HepG2 (cell line): Measurements from ENCODE around the gene CD9. TPM values are rescaled to one million over a fixed set of nuclear protein-coding genes. Genes with fewer than 3 reads are reported as not detected.

Experiments
- ADNP ChIP-seq: sonication (generic); formaldehyde crosslinking; IDR thresholded peaks from 2 replicates; pipeline ENCODE4 v1.4.0; 2020; ENCODE audit warnings: missing genetic modification reagents
- ATF7-NPFF ChIP-seq: sonication (generic); formaldehyde crosslinking; IDR thresholded peaks from 2 replicates; pipeline ENCODE4 v1.8.1; 2023; ENCODE audit warnings: mild to moderate bottlenecking, low read depth, missing genetic modification reagents, moderate library complexity
- KDM1A ChIP-seq: IDR thresholded peaks from 2 replicates; pipeline ENCODE4 v1.6.1; 2016; ENCODE audit warnings: missing compliant biosample characterization
- RFXAP ChIP-seq: sonication (generic); formaldehyde crosslinking; IDR thresholded peaks from 2 replicates; pipeline ENCODE4 v1.4.0; 2020; ENCODE audit warnings: missing genetic modification reagents, borderline replicate concordance
- ZFP36 ChIP-seq: fragments of 150-350 bp; IDR thresholded peaks from 2 replicates; pipeline ENCODE4 v1.6.1; 2018; ENCODE audit warnings: borderline replicate concordance, low read length, low read depth; ENCODE audit not compliant: partially characterized antibody
- ZNF335 ChIP-seq: sonication (generic); formaldehyde crosslinking; IDR thresholded peaks from 2 replicates; pipeline ENCODE4 v1.4.0; 2020; ENCODE audit warnings: missing genetic modification reagents
- ZSCAN22 ChIP-seq: sonication (generic); formaldehyde crosslinking; IDR thresholded peaks from 2 replicates; pipeline ENCODE4 v1.4.0; 2020; ENCODE audit warnings: mild to moderate bottlenecking, missing genetic modification reagents
- polyA plus RNA-seq, 8 experiments: library from polyadenylated mRNA; depleted of rRNA in 3 of 8; stranded (reverse) in 7 of 8; unstranded in 1 of 8; fragments of >200 nt; fragmentation: Illumina TruSeq in 4 of 8; extraction: Trizol in 4 of 8; gene quantifications; 2 replicates each; pipeline versions ENCODE4 v1.2.1 to v1.2.3, GENCODE V29; 2011 to 2016; ENCODE audit warnings: low read depth in 4 of 8, missing spikeins in 1 of 8, mixed read lengths in 1 of 8; ENCODE audit not compliant: insufficient read depth in 1 of 8
- total RNA-seq, 5 experiments: library from RNA; depleted of rRNA; stranded (reverse); fragments of >200 nt; fragmentation: Illumina TruSeq; extraction: Trizol; gene quantifications; 2 replicates each; pipeline ENCODE4 v1.2.3, GENCODE V29; 2016; ENCODE audit warnings: low read depth in 1 of 5
- TF ChIP-seq, protein P1 (sequence below): sonication (generic); formaldehyde crosslinking; IDR thresholded peaks from 2 replicates; pipeline ENCODE4 v1.8.1; 2022; ENCODE audit warnings: low read depth, mild to moderate bottlenecking, missing genetic modification reagents
- TF ChIP-seq, protein P2 (sequence below): sonication (generic); formaldehyde crosslinking; IDR thresholded peaks from 2 replicates; pipeline ENCODE4 v1.5.1; 2020; ENCODE audit warnings: mild to moderate bottlenecking, missing genetic modification reagents, borderline replicate concordance
- TF ChIP-seq, protein P3 (sequence below): sonication (generic); formaldehyde crosslinking; IDR thresholded peaks from 2 replicates; pipeline ENCODE4 v1.8.0; 2022; ENCODE audit warnings: mild to moderate bottlenecking, missing genetic modification reagents
- TF ChIP-seq, protein P4 (sequence below): sonication (generic); formaldehyde crosslinking; IDR thresholded peaks from 2 replicates; pipeline ENCODE4 v1.5.0; 2020; ENCODE audit warnings: mild to moderate bottlenecking, missing genetic modification reagents, moderate library complexity
- TF ChIP-seq, protein P5 (sequence below): sonication (generic); formaldehyde crosslinking; IDR thresholded peaks from 2 replicates; pipeline ENCODE4 v1.4.0; 2020; ENCODE audit warnings: low read depth, missing genetic modification reagents
- TF ChIP-seq, protein P6 (sequence below): IDR thresholded peaks from 2 replicates; pipeline ENCODE4 v1.6.1; 2016; ENCODE audit warnings: missing genetic modification reagents, missing compliant biosample characterization

Gene CD9
- total and polyA plus RNA-seq, 2 of the 13 experiments (the other 11 are each of a cell fraction or from before 2014, with no cell fraction given), result 5.8 to 38.3 TPM

DNA sequence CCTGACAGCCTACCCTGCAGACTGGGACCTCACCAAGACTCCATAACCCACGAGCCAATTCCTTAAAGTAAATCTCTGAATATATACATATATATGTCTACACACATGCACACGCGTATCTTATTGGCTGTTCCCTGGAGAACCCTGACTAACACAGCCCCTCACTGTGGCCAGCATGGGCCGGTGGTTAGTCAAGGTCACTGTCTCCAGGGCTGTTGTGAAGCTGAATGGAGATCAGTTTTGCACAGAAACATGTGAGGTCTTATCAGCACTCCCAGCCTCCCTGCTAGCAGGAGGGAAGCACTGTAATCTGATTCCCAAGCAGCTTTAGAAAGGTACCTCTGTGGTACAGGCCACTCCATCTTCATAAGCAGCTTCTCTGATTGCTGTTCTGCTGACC is 63.7 kb downstream of the CD9 start (continued):
- TF ChIP-seq, protein P1, sequence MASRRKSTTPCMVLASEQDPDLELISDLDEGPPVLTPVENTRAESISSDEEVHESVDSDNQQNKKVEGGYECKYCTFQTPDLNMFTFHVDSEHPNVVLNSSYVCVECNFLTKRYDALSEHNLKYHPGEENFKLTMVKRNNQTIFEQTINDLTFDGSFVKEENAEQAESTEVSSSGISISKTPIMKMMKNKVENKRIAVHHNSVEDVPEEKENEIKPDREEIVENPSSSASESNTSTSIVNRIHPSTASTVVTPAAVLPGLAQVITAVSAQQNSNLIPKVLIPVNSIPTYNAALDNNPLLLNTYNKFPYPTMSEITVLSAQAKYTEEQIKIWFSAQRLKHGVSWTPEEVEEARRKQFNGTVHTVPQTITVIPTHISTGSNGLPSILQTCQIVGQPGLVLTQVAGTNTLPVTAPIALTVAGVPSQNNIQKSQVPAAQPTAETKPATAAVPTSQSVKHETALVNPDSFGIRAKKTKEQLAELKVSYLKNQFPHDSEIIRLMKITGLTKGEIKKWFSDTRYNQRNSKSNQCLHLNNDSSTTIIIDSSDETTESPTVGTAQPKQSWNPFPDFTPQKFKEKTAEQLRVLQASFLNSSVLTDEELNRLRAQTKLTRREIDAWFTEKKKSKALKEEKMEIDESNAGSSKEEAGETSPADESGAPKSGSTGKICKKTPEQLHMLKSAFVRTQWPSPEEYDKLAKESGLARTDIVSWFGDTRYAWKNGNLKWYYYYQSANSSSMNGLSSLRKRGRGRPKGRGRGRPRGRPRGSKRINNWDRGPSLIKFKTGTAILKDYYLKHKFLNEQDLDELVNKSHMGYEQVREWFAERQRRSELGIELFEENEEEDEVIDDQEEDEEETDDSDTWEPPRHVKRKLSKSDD (CRISPR knock-in tag), result no peak
- TF ChIP-seq, protein P2, sequence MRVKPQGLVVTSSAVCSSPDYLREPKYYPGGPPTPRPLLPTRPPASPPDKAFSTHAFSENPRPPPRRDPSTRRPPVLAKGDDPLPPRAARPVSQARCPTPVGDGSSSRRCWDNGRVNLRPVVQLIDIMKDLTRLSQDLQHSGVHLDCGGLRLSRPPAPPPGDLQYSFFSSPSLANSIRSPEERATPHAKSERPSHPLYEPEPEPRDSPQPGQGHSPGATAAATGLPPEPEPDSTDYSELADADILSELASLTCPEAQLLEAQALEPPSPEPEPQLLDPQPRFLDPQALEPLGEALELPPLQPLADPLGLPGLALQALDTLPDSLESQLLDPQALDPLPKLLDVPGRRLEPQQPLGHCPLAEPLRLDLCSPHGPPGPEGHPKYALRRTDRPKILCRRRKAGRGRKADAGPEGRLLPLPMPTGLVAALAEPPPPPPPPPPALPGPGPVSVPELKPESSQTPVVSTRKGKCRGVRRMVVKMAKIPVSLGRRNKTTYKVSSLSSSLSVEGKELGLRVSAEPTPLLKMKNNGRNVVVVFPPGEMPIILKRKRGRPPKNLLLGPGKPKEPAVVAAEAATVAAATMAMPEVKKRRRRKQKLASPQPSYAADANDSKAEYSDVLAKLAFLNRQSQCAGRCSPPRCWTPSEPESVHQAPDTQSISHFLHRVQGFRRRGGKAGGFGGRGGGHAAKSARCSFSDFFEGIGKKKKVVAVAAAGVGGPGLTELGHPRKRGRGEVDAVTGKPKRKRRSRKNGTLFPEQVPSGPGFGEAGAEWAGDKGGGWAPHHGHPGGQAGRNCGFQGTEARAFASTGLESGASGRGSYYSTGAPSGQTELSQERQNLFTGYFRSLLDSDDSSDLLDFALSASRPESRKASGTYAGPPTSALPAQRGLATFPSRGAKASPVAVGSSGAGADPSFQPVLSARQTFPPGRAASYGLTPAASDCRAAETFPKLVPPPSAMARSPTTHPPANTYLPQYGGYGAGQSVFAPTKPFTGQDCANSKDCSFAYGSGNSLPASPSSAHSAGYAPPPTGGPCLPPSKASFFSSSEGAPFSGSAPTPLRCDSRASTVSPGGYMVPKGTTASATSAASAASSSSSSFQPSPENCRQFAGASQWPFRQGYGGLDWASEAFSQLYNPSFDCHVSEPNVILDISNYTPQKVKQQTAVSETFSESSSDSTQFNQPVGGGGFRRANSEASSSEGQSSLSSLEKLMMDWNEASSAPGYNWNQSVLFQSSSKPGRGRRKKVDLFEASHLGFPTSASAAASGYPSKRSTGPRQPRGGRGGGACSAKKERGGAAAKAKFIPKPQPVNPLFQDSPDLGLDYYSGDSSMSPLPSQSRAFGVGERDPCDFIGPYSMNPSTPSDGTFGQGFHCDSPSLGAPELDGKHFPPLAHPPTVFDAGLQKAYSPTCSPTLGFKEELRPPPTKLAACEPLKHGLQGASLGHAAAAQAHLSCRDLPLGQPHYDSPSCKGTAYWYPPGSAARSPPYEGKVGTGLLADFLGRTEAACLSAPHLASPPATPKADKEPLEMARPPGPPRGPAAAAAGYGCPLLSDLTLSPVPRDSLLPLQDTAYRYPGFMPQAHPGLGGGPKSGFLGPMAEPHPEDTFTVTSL (CRISPR knock-in tag), result 0 out of 2 replicates have a peak, but pooled peaks have one; percentile 12
- TF ChIP-seq KDM1A (CRISPR knock-in tag) (0 out of 2 replicates have a peak, but pooled peaks have one; percentile 19), RFXAP (CRISPR knock-in tag) (no peak), ZFP36 (no peak), ZNF335 (CRISPR knock-in tag) (no peak), ADNP (CRISPR knock-in tag) (no peak), ZSCAN22 (CRISPR knock-in tag) (no peak), ATF7-NPFF (CRISPR knock-in tag) (no peak)
- TF ChIP-seq, protein P3, sequence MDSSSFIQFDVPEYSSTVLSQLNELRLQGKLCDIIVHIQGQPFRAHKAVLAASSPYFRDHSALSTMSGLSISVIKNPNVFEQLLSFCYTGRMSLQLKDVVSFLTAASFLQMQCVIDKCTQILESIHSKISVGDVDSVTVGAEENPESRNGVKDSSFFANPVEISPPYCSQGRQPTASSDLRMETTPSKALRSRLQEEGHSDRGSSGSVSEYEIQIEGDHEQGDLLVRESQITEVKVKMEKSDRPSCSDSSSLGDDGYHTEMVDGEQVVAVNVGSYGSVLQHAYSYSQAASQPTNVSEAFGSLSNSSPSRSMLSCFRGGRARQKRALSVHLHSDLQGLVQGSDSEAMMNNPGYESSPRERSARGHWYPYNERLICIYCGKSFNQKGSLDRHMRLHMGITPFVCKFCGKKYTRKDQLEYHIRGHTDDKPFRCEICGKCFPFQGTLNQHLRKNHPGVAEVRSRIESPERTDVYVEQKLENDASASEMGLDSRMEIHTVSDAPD (CRISPR knock-in tag), result no peak
- TF ChIP-seq, protein P4, sequence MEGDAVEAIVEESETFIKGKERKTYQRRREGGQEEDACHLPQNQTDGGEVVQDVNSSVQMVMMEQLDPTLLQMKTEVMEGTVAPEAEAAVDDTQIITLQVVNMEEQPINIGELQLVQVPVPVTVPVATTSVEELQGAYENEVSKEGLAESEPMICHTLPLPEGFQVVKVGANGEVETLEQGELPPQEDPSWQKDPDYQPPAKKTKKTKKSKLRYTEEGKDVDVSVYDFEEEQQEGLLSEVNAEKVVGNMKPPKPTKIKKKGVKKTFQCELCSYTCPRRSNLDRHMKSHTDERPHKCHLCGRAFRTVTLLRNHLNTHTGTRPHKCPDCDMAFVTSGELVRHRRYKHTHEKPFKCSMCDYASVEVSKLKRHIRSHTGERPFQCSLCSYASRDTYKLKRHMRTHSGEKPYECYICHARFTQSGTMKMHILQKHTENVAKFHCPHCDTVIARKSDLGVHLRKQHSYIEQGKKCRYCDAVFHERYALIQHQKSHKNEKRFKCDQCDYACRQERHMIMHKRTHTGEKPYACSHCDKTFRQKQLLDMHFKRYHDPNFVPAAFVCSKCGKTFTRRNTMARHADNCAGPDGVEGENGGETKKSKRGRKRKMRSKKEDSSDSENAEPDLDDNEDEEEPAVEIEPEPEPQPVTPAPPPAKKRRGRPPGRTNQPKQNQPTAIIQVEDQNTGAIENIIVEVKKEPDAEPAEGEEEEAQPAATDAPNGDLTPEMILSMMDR (CRISPR knock-in tag), result peak; percentile 41
- TF ChIP-seq, protein P5, sequence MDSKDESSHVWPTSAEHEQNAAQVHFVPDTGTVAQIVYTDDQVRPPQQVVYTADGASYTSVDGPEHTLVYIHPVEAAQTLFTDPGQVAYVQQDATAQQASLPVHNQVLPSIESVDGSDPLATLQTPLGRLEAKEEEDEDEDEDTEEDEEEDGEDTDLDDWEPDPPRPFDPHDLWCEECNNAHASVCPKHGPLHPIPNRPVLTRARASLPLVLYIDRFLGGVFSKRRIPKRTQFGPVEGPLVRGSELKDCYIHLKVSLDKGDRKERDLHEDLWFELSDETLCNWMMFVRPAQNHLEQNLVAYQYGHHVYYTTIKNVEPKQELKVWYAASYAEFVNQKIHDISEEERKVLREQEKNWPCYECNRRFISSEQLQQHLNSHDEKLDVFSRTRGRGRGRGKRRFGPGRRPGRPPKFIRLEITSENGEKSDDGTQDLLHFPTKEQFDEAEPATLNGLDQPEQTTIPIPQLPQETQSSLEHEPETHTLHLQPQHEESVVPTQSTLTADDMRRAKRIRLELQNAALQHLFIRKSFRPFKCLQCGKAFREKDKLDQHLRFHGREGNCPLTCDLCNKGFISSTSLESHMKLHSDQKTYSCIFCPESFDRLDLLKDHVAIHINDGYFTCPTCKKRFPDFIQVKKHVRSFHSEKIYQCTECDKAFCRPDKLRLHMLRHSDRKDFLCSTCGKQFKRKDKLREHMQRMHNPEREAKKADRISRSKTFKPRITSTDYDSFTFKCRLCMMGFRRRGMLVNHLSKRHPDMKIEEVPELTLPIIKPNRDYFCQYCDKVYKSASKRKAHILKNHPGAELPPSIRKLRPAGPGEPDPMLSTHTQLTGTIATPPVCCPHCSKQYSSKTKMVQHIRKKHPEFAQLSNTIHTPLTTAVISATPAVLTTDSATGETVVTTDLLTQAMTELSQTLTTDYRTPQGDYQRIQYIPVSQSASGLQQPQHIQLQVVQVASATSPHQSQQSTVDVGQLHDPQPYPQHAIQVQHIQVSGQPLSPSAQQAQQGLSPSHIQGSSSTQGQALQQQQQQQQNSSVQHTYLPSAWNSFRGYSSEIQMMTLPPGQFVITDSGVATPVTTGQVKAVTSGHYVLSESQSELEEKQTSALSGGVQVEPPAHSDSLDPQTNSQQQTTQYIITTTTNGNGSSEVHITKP (CRISPR knock-in tag), result peak; percentile 75
- TF ChIP-seq, protein P6, sequence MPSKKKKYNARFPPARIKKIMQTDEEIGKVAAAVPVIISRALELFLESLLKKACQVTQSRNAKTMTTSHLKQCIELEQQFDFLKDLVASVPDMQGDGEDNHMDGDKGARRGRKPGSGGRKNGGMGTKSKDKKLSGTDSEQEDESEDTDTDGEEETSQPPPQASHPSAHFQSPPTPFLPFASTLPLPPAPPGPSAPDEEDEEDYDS, result 0 out of 2 replicates have a peak, but pooled peaks have one; percentile 31
